NT2/D1 (cell line): ENCODE results near the gene SUMO3.

ENCODE experiments used
- DNase-seq: peaks from one replicate; pipeline ENCODE4 v3.0.0-alpha.2; 2011; ENCODE audit warnings: low read depth, low spot score
- H3K27me3 ChIP-seq: 2 replicates; pipeline ENCODE4 v1.6.0; 2011; ENCODE audit warnings: mild to moderate bottlenecking; ENCODE audit not compliant: insufficient read length, insufficient read depth
- H3K36me3 ChIP-seq: 2 replicates; pipeline ENCODE4 v1.6.1; 2011; ENCODE audit warnings: mild to moderate bottlenecking, low read length, mixed read lengths; ENCODE audit not compliant: insufficient read depth, insufficient read length
- H3K4me1 ChIP-seq: 2 replicates; pipeline ENCODE4 v1.5.1; 2011; ENCODE audit not compliant: insufficient read depth, insufficient read length
- H3K4me3 ChIP-seq: 2 replicates; pipeline ENCODE4 v1.5.1; 2011; ENCODE audit warnings: low read depth; ENCODE audit not compliant: insufficient read length
- H3K9ac ChIP-seq: 2 replicates; pipeline ENCODE4 v1.6.0; 2011; ENCODE audit warnings: low read depth; ENCODE audit not compliant: insufficient read length
- H3K9me3 ChIP-seq: 2 replicates; pipeline ENCODE4 v1.5.1; 2011; ENCODE audit warnings: mild to moderate bottlenecking, low read length; ENCODE audit not compliant: insufficient read depth
- SUZ12 ChIP-seq: IDR thresholded peaks from 2 replicates; pipeline ENCODE4 v1.6.1; 2011; ENCODE audit not compliant: insufficient read length, insufficient read depth; ENCODE audit errors: extremely low read depth
- YY1 ChIP-seq: IDR thresholded peaks from 2 replicates; pipeline ENCODE4 v1.6.1; 2011; ENCODE audit not compliant: insufficient read length, insufficient read depth
- ZNF274 ChIP-seq: IDR thresholded peaks from 2 replicates; pipeline ENCODE4 v1.6.1; 2011; ENCODE audit warnings: mild to moderate bottlenecking, low read depth, low read length

SUMO3 gene

GRCh38 chr21:44758141-44758561, 59.7 kb downstream of the SUMO3 start:
- Histone ChIP-seq H3K4me1 (peaks cover 16% of the 10 kb centered on the region), H3K9ac (no peak overlapping the region), H3K9me3 (no peaks in the 10 kb centered on the region; the same call in 1 of the 2 replicates), H3K36me3 (no peaks in the 10 kb centered on the region), H3K4me3 (no peak overlapping the region), H3K27me3 (no peaks in the 10 kb centered on the region)
- no peak for TF ChIP-seq SUZ12
- no peak for TF ChIP-seq YY1
- TF ChIP-seq ZNF274, result no peak
- DNase-seq, result no peak

GRCh38 chr21:44757731-44758130, 60.1 kb downstream of the SUMO3 start:
- H3K9ac ChIP-seq, result no peak overlapping the region
- H3K4me1 ChIP-seq, result peaks cover 17% of the 10 kb centered on the region
- TF ChIP-seq ZNF274 (no peak), YY1 (no peak), SUZ12 (no peak)
- no peak for DNase-seq
- H3K9me3 ChIP-seq, result no peaks in the 10 kb centered on the region; the same call in 1 of the 2 replicates
- no peaks in the 10 kb centered on the region for H3K27me3 ChIP-seq
- H3K36me3 ChIP-seq, result no peaks in the 10 kb centered on the region
- no peak overlapping the region for H3K4me3 ChIP-seq

- Histone ChIP-seq H3K9me3 (no peaks in the 10 kb centered on the region; the same call in 1 of the 2 replicates), H3K27me3 (no peaks in the 10 kb centered on the region), H3K36me3 (no peaks in the 10 kb centered on the region), H3K9ac (no peak overlapping the region), H3K4me1 (peaks cover 20% of the 10 kb centered on the region), H3K4me3 (no peak overlapping the region)
- TF ChIP-seq SUZ12, result no peak
- TF ChIP-seq YY1, result no peak
- TF ChIP-seq ZNF274, result no peak
- DNase-seq, result no peak
These were observed 61.3 kb downstream of the SUMO3 start for GRCh38 chr21:44756423-44757185.
